Neural progenitor cell (in vitro differentiated cells): ENCODE data around the gene COL11A1. TPM values are rescaled to one million over a fixed set of nuclear protein-coding genes. Genes with fewer than 3 reads are reported as not detected.

Experiments
- DNase-seq: peaks from one replicate; pipeline ENCODE4 v3.0.0-alpha.2; 2016; ENCODE audit warnings: low spot score
- H2AFZ ChIP-seq: fragments of 200-600 bp; sonication (generic); replicated peaks from 2 replicates; pipeline ENCODE4 v1.6.1; 2016; ENCODE audit warnings: antibody characterized with exemption
- H3F3A ChIP-seq: fragments of 200-600 bp; sonication (generic); 2 replicates; pipeline ENCODE4 v1.6.1; 2016; ENCODE audit warnings: antibody characterized with exemption, low read depth
- H3K27ac ChIP-seq: fragments of 200-600 bp; sonication (generic); 2 replicates; pipeline ENCODE4 v1.5.1; 2016; ENCODE audit warnings: mild to moderate bottlenecking
- H3K27me3 ChIP-seq: fragments of 200-600 bp; sonication (generic); 2 replicates; pipeline ENCODE4 v1.6.1; 2016; ENCODE audit warnings: mild to moderate bottlenecking, moderate library complexity
- H3K36me3 ChIP-seq: fragments of 200-600 bp; sonication (generic); 2 replicates; pipeline ENCODE4 v1.5.1; 2016
- H3K4me1 ChIP-seq: fragments of 200-600 bp; sonication (generic); 2 replicates; pipeline ENCODE4 v1.6.1; 2016; ENCODE audit warnings: mixed run types
- H3K4me2 ChIP-seq: fragments of 200-600 bp; sonication (generic); 2 replicates; pipeline ENCODE4 v1.6.1; 2016
- H3K4me3 ChIP-seq: fragments of 200-600 bp; sonication (generic); 2 replicates; pipeline ENCODE4 v1.5.1; 2016
- H3K79me2 ChIP-seq: fragments of 200-600 bp; sonication (generic); 2 replicates; pipeline ENCODE4 v1.6.1; 2016; ENCODE audit warnings: low read depth
- H3K9ac ChIP-seq: fragments of 200-600 bp; sonication (generic); 2 replicates; pipeline ENCODE4 v1.6.1; 2016
- H3K9me3 ChIP-seq: fragments of 200-600 bp; sonication (generic); 2 replicates; pipeline ENCODE4 v1.5.1; 2016; ENCODE audit warnings: low read depth
- H4K20me1 ChIP-seq: fragments of 200-600 bp; sonication (generic); 2 replicates; pipeline ENCODE4 v1.6.1; 2016; ENCODE audit warnings: low read depth
- H3K27ac Mint-ChIP-seq: 3 replicates; pipeline ENCODE4 v1.8.0; 2021; ENCODE audit warnings: mixed read lengths
- H3K27me3 Mint-ChIP-seq: 2 replicates; pipeline ENCODE4 v1.8.0; 2022; ENCODE audit warnings: low read depth, mild to moderate bottlenecking, inconsistent platforms, moderate library complexity, mixed read lengths; ENCODE audit not compliant: insufficient read depth
- H3K36me3 Mint-ChIP-seq: 3 replicates; pipeline ENCODE4 v1.8.0; 2021; ENCODE audit warnings: mixed read lengths
- H3K4me1 Mint-ChIP-seq: 3 replicates; pipeline ENCODE4 v1.8.0; 2021; ENCODE audit warnings: mixed read lengths
- H3K4me3 Mint-ChIP-seq: 3 replicates; pipeline ENCODE4 v1.8.0; 2021; ENCODE audit warnings: mild to moderate bottlenecking, moderate library complexity, mixed read lengths
- H3K9me3 Mint-ChIP-seq: 3 replicates; pipeline ENCODE4 v1.8.0; 2020; ENCODE audit warnings: mixed read lengths
- EZH2 ChIP-seq: fragments of 200-600 bp; sonication (generic); IDR thresholded peaks from 2 replicates; pipeline ENCODE4 v1.6.1; 2017; ENCODE audit warnings: antibody characterized with exemption, mild to moderate bottlenecking, moderate library complexity
- EZH2phosphoT487 ChIP-seq: fragments of 200-600 bp; sonication (generic); IDR thresholded peaks from 2 replicates; pipeline ENCODE4 v1.6.1; 2017; ENCODE audit warnings: antibody characterized with exemption
- total RNA-seq: library from RNA; depleted of rRNA; stranded (reverse); fragments of >200 nt; gene quantifications from 2 replicates; pipeline ENCODE4 v1.2.3, GENCODE V29; 2015; ENCODE audit warnings: low replicate concordance
- TF ChIP-seq, protein P1 (sequence below): fragments of 200-600 bp; sonication (generic); IDR thresholded peaks from 2 replicates; pipeline ENCODE4 v1.5.1; 2017; ENCODE audit warnings: antibody characterized with exemption, mild to moderate bottlenecking

Gene COL11A1
- total RNA-seq, 1 donor from 2014 or later, result 78.9 TPM

- H3K4me1 ChIP-seq, result no peaks in the 10 kb centered on the region
- H3K9ac ChIP-seq, result no peak overlapping the region
- Mint-ChIP-seq H3K36me3 (peaks cover 6% of the 10 kb centered on the region), H3K9me3 (no peaks in the 10 kb centered on the region), H3K4me3 (no peak overlapping the region), H3K27me3 (no peaks in the 10 kb centered on the region), H3K4me1 (no peaks in the 10 kb centered on the region), H3K27ac (no peak overlapping the region)
- no peak overlapping the region for H3K27ac ChIP-seq
- no peak overlapping the region for H3K4me2 ChIP-seq
- no peaks in the 10 kb centered on the region for H3K9me3 ChIP-seq
- H3K4me3 ChIP-seq, result no peak overlapping the region
- H3K27me3 ChIP-seq, result no peaks in the 10 kb centered on the region
- no peaks in the 10 kb centered on the region for H3K79me2 ChIP-seq
- H3K36me3 ChIP-seq, result peaks cover 4% of the 10 kb centered on the region
- no peaks in the 10 kb centered on the region for H3F3A ChIP-seq
- no peak for TF ChIP-seq EZH2phosphoT487
- no peak for TF ChIP-seq EZH2
- TF ChIP-seq, protein P1, sequence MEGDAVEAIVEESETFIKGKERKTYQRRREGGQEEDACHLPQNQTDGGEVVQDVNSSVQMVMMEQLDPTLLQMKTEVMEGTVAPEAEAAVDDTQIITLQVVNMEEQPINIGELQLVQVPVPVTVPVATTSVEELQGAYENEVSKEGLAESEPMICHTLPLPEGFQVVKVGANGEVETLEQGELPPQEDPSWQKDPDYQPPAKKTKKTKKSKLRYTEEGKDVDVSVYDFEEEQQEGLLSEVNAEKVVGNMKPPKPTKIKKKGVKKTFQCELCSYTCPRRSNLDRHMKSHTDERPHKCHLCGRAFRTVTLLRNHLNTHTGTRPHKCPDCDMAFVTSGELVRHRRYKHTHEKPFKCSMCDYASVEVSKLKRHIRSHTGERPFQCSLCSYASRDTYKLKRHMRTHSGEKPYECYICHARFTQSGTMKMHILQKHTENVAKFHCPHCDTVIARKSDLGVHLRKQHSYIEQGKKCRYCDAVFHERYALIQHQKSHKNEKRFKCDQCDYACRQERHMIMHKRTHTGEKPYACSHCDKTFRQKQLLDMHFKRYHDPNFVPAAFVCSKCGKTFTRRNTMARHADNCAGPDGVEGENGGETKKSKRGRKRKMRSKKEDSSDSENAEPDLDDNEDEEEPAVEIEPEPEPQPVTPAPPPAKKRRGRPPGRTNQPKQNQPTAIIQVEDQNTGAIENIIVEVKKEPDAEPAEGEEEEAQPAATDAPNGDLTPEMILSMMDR, result no peak
- no peak overlapping the region for H2AFZ ChIP-seq
- no peaks in the 10 kb centered on the region for H4K20me1 ChIP-seq
- DNase-seq, result no peak
Observed at GRCh38 chr1:102978874-102979273, 129.4 kb downstream of the COL11A1 start.

- Histone ChIP-seq H4K20me1 (no peaks in the 10 kb centered on the region), H3K9ac (no peak overlapping the region), H2AFZ (no peak overlapping the region), H3K4me2 (no peak overlapping the region), H3K9me3 (no peaks in the 10 kb centered on the region), H3K4me1 (no peaks in the 10 kb centered on the region), H3K79me2 (no peaks in the 10 kb centered on the region), H3K4me3 (no peak overlapping the region), H3F3A (no peaks in the 10 kb centered on the region), H3K27me3 (no peaks in the 10 kb centered on the region), H3K27ac (no peak overlapping the region), H3K36me3 (no peaks in the 10 kb centered on the region)
- Mint-ChIP-seq H3K4me1 (no peaks in the 10 kb centered on the region), H3K27me3 (no peaks in the 10 kb centered on the region), H3K27ac (no peak overlapping the region), H3K9me3 (no peaks in the 10 kb centered on the region), H3K4me3 (no peak overlapping the region), H3K36me3 (peaks cover 3% of the 10 kb centered on the region)
- no peak for TF ChIP-seq EZH2phosphoT487
- TF ChIP-seq EZH2, result no peak
- TF ChIP-seq, protein P1, result no peak
- no peak for DNase-seq
Observed at GRCh38 chr1:102977292-102977691, 131.0 kb downstream of the COL11A1 start.

GRCh38 chr1:102970496-102971078 is 137.7 kb downstream of the COL11A1 start:
- Histone ChIP-seq H2AFZ (no peak overlapping the region), H3K4me1 (no peaks in the 10 kb centered on the region), H3F3A (no peaks in the 10 kb centered on the region), H3K9ac (no peak overlapping the region), H4K20me1 (no peaks in the 10 kb centered on the region), H3K9me3 (no peaks in the 10 kb centered on the region), H3K4me2 (no peak overlapping the region), H3K79me2 (no peaks in the 10 kb centered on the region), H3K4me3 (no peak overlapping the region), H3K27me3 (no peaks in the 10 kb centered on the region), H3K27ac (no peak overlapping the region), H3K36me3 (no peaks in the 10 kb centered on the region)
- no peak for TF ChIP-seq EZH2phosphoT487
- no peak for TF ChIP-seq EZH2
- TF ChIP-seq, protein P1, result peak; percentile 80
- no peak overlapping the region for H3K4me3 Mint-ChIP-seq
- H3K27me3 Mint-ChIP-seq, result no peaks in the 10 kb centered on the region
- no peaks in the 10 kb centered on the region for H3K4me1 Mint-ChIP-seq
- no peak overlapping the region for H3K27ac Mint-ChIP-seq
- H3K9me3 Mint-ChIP-seq, result no peaks in the 10 kb centered on the region
- peak; percentile 86 for DNase-seq
- peaks cover 17% of the 10 kb centered on the region for H3K36me3 Mint-ChIP-seq
